Islet of Langerhans (tissue), 1 donor: ENCODE results near the gene MNT.

Experiments
- FAIRE-seq: peaks from one replicate; lab custom pipeline; 2011; peaks lifted over from hg19 to GRCh38; lab: Jason Lieb, UNC

Gene MNT

DNA sequence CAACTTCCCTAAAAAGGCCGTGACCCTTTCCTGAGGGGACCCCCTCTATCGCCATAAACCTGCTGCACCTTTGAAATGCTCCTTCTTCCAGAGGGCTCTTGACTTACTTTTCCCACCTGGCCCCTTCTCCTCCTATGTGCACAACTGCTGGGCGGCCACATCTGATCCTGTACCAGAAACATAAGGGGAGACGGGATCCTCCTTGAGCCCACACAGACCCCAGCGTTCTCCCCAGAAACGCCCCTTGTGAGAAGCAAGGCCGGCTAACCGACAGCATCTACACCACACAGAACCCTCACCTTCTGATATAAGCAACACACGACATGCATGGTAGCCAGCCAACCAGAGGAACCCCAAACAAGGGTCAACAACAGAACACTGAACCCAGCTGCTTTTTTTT, 14.2 kb upstream of the MNT start:
- FAIRE-seq = no peak

DNA sequence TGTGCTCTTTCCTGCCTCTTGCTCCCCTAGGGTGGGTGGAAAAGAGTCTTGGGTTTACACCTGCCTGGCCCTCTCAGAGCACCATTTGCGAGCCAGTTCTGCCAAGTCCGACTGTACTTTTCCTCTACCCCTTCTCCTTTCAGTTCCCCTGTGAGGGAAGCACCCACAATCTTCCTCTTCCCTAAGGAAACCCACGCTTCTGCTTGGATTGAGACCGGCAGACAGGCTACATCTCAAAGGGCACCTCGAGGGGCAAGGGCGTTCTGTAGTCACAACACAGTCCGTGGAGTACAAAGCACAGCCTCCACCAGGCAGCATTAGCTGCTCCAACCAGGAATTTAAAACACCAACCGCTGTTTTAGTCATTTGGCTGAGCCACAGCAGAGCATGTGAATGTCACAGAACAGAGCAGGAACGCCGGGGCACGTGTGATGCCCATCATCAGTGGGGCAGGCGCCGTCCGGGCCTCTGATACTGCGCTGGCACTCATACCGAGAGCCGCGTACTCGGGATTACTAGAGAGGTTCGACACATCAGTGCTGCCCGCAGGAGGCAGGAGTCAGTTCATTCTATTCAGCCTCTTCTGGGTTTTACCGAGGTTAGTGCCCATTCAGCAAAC, 13.7 kb upstream of the MNT start:
- FAIRE-seq = no peak

DNA sequence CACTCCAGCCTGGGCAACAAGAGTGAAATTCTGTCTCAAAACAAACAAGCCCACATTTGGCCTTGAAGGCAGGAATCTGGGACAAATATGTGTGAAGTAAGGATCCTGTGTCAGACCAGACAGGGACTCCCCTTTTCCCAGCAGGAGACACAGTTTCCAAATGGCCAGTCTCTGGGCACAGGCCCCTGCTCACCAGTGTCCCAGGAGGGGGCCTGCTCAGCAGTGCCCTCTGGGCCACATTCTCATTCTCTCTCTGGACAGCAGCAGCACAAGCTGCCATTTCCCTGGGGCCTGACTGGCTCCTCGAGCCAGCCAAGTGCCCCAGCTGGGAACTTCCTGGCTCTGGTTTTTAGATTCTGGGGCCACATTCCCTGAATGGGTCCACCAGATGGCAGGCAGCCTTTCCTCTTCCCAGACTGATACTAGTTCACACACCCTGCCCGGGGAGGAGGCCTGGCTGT, 11.7 kb upstream of the MNT start:
- FAIRE-seq = no peak

DNA sequence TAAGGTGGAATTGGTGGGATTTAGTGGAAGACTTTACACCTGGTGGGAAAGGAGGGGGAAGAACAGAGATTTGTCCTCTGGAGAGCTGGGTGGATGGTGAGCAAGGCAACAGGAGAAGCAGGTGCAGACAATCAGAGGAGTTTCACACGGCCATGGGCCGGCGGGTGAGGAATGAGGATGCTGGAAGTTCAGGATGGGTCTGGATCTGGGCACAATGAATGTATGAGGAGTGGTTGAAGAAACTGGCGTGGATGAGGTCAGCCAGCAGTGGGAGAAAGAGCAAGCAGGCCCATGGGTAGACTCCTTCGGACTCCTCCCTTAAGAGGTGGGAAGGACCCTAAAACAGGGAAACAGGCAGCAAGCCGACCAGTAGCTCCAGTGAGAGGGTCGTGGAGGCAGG, 10.1 kb upstream of the MNT start:
- FAIRE-seq = no peak

DNA sequence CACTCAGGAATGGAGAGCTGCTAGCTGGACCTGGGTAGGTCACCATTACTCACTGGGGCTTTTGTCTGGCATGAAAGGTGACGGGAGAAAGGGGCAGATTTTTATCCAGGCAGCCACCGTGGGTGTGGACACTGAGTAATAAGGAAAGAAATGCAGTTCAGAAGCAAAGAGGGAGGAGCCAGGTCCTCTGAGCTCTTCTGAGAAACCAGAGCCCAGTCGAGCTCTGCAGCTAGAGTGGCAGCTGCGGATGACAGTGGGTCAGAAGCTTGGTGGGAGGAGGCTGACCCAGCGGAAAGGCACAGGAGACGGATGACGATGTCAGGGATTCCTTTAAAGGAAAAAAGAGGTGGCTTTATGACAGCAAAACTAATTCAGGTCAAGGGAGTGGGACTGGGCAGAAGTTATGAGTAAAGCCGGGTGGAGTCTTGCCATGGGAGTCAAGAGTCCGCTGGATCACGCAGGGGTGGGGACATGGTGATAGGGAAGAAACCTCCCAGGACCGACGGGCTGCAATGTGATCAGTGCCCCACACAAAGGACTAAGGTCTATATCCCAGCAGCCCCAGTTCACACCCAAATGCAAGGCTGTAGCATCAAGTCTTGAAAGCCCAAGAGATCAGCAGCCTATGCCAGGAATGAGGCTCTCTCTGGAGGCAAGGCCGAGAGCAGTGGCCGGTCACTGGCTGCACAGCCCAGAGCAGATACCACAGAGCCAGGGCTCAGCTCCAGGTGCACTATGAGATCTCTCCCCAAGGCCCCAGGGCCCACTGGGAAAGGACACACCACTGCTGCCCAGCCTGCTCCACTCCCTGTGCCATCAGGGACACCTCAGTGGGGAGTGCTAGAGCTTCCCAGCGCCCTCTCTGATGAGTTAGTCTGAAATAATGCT, 6.3 kb upstream of the MNT start:
- FAIRE-seq = no peak

DNA sequence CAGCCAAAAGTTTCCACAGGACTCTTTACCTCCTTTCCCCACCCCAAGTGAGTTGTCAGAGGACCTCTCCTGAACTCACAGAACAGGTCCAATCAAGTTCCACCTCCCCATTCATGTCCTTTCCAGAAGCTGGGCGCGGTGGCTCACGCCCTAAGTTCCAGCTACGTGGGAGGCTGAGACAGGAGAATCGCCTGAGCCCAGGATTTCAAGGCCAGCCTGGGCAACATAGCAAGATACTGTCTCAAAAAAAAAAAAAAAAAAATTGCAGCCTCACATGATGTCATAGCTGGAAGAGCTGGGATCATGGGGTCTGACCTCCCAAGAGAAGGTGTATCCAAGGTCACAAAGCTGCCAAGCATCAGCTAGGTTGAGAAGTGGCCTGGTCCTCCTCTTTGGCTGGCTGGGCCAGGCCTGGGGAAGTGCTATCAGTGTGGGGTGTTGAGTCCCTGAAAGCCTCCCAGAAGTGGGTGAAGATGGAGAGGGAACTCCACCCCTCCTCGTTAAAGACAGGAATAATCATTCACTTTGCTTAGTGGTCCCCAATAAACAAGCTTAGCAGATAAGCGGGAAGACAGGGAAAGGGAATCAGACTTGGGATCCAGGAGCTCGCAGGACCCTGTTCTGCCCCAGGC, 5.5 kb upstream of the MNT start:
- FAIRE-seq = no peak

DNA sequence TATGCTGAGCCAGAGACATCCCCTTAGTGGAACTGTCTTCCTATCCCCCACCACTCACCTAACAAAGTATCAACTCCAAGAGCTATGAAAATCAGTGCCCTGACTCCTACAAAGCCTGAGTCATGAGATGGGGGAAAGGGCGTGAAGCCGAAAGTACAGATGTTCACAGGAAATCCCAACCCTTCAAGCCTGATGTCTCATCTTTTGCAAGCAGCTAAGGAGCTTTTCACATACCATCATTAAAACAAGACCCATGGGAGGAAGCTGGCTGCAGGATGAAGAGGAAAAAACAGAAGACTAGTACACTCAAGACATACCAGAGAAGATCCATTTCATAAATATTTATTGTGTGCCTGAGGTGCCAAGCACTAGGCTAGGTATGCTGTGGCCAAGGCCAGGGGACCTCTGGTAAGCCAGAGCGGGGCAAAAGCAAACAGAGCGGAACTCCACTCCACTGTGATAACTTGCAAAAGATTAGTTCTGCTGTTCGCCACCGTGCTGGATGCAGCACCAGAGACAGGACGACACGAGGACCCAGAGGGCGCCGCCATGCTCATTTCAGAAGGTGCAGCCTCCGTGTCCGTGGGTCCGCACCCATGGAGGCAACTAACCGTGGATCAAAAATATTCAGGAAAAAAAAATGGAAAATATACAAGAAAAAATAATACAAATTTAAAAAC, 4.5 kb upstream of the MNT start:
- FAIRE-seq = no peak

DNA sequence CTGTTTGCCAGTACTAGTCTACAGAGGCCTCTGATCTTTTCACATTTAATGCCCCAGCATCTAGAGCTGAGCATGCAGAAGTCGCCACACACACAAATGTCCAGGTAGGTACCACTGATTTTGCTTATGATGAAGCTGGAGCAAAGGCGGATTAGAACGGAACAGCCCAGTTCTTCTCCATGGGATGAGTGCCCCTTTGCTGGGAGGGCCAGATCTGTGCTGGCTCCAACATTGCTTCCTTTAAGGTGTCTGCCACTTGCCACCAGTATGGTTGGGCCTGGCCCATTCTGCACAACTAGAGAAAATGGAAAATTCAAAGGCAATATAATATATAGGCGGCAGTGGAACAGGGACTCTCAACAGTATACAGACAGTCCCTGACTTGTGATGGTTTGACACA, 2.2 kb upstream of the MNT start:
- FAIRE-seq = no peak

DNA sequence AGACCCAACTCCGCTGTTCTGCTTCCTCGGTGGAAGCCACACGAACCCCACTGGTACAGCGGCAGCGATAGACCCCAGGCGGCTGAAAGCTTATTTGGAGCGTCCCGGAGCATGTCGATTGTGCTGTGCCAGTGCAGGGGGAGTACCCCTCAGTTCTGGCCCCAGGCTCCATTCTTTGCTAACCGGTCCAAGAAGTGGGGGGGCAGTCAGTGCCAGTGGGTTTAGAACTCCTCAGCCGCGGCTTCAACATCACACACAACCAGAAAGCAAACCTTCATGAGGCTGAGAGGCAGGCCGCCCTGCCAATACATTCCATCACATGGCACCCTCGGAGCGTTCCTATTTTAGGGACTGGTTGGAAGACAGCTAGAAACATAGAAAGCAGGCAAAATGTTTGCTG, 1.7 kb upstream of the MNT start:
- FAIRE-seq = no peak

DNA sequence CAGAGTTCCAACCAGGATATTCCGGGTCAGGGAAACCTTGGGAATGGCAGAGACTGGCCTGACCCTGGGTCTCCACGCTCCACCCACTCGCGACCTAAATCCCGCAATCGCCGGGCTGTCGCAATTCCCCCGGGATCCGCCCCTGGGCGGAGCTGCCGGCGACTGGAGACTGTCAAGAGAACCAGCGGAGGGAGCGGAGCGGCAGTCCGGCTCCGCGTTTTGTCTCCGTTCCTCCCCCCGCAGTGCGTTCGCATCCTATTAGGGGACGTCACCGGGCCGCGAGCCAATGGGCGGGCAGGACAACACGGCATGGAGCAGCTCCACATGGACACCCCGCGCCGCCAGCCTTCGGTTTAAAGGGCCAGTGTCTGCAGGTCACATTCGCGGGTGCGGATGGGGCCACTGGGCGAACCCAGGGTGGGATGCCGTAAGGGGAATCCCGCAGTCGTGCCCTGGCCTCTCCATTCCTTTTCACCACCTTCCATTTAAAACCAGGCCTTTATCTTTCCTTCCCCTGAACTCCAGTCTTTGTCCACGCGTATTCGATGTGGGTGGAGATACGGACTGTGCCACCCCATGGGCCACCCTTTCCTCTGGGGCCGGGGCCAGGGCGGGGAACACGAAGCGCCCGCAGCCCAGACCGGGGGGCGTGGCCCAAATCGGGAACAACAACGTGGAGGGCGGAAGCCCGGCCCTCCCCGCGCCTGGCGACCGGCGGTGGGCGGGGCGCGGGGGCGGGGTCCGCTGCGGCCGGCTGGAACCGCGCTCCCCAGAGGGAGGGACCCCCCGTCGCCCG, 764 bp upstream of the MNT start:
- FAIRE-seq = peak; percentile 91

DNA sequence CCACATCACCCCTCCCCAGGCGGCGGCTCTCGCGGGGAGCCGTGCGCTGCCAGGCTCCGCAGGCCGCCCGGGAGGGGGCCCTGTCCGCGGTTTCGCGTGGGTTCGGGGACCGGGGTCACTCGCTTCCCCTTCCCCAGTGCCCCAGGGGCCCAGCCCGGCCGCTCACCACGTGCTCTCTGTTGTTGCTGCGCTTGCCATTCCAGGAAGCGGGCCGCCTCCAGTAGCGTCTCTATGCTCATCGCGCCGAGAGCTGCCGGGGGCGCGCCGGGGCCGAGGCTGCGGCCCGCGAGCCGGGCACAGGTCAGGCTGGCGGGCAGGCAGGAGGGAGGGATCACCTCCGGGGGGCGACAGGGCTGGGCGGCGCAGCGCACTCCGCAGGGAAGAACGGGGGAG, 390 bp downstream of the MNT start:
- FAIRE-seq = no peak

DNA sequence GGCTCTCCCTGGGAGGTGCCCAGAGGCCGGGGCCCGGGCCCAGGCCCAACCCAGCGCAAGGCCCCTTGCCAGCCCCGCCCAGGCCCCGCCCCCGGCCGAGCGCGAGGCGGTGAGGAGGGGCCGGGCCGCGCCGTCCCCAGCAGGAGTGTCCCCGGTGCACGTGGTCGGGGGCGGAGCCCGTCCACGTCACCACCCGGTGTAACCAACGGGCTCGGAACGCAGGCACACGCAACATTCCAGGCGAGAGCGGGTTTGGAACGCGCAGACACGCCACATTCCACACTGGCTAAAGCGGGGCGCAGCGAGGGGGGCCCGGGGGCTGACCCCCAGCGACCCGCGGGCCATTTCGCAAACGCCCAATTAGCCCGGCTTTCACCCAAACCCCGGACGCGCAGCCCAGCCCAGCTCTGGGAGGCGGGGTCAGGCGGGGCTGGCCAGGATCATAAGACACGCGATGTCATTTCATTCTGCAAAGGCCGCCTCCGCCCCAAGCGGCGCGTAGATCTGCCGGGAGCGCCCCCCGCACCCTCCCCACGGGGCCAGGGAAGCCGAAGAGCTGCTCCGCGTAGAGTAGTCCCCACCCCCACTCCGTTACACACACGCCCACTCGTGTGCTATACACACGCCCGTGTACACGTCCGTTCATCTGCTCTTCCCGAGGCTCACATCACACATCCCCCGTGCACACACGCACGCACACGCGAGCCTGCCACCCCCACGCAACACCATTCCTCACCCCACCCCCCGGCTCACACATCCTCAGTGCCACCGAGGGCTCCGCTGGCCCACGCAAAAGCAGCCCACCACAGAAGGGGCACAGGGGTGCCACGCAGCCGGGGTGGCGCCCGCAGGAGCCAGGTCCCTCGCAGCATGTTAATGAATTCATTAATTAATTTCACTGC, 1.0 kb downstream of the MNT start:
- FAIRE-seq = no peak

DNA sequence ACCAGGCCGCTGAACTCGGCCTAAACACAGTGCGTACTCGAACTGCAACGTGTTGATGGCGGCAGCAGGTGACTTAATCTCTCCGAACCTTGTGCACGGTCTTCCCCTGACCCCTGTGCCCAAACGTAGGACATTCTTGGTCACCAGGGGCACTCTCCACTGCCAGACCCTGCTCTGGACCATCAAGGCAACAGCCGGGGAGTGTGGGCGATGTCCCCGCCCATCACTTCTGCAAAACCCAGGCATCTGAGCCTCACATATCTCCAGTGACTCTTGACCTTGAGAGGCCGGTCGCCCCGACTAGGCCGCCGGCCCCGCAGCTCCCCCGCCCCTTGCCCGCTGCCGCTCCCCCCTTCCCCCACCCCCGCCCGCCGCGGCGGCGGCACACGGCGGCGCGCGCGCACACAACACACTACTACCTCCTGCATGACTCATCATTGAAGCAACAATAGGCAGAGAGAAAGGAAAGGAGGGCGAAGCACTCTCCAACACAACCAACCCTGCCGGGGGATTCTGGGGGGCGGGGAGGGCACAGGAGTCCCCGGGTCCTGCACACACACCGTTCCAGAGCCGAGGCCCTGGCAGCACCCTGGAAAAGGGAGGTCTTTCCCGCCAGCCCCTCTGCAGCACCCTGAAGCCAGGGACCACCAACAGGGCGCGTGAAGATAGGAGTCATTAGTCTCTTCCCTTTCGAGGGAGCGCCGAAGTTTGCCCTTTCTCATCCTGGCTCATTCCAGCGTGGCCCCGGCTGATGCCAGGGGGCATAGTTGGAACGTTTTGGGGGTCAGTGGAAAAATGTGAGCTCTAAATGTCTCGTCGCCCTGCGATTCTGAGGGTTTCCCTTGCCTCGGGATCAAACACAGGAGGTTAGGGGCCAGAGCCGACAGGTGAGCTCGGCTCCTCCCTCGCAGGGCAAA, 1.9 kb downstream of the MNT start:
- FAIRE-seq = no peak

DNA sequence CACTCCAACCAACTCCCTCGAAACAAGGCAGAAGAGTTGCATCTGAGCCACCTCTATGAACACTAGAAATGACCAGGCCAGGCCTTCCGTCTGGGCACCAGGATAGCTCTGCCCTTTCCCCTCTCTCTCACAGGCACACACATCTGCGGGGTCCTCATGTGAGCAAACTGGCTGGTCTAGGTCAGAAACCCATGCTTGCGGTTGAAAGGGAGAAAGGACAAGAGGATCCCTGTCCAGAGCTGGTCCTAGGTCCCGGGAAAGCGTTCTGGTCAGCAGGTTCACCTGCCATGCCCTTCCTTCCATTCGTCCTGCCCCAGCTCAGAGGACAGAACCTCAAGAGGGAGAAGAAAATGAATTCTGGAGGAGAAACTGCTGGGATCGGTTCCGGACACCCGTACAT, 2.7 kb downstream of the MNT start:
- FAIRE-seq = no peak

DNA sequence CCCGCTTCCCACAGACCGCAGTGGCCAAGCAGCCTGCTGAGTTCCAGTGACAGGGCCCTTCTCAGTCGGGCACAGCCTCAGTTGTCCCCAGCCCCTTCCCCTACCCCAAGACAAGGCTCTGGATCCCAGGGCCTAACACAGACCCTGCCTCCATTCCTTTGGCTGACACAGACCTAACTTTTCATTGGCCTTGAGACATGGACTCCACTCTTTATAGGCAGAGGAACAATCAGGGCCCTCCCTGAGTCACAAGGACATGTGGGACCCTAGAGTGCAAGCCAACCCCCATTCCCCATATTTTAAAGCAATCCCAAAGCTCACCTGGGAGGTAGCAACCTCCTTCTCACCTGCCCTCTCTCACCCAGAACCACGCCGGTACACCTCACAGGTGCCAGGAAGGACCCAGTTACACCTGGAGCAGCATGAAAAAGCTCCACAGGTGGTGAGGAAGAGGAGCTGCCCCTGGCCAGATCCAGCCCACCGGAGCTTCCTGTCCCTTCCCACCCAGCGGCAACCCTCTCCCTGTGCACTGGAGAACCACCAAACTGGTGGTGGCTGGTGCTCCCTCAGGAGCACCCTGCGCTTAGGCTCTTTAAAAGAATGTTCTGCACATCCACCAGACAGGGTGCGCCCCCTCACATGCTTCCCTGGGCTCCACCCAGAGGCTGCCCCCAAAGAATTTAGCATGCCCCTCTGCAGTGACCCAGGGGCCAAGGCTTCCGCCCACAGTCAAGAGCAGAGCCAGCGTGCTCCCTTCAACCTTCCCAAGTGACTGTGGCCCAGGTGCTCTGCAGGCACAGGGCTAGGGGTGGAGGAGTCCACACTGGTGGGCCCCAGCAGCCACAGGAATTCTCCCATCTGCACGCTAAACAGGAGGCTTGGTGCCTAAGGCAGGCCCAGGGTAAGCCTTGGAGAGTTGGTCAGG, 3.4 kb downstream of the MNT start:
- no peak for FAIRE-seq

DNA sequence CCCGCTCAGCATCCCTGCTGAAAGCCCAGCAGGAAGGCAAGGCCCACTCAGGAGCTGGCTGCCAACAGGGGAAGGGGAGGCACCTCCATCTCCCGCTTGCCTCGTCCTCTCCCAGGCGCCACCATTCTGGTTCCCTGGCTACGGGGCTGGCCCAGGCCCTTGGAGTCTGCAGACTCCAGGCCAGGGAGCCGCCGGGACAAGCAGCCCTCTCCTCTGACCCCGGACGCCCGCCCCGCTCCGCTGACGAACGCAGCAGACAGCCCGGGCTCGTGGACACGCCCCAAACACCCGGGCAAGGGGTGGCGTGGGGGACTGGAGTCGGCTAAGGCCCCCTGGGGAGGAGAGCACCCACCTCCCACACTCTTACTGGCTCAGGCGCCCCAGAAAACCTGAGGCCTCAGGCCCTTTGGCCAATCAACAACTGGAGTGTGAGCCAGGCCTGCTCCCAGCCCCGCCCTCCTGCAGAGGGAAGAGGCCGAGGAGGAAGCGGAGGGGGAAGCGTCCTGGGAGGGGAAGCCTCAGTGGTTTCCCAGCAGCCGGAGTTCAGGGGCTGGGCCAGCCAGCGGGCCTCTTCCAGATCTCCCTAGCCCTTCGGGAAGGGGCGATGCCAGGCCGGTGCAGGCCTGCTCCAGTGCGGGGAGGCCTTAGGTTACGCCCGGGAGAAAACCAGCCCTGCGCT, 4.2 kb downstream of the MNT start:
- FAIRE-seq = peak; percentile 24

DNA sequence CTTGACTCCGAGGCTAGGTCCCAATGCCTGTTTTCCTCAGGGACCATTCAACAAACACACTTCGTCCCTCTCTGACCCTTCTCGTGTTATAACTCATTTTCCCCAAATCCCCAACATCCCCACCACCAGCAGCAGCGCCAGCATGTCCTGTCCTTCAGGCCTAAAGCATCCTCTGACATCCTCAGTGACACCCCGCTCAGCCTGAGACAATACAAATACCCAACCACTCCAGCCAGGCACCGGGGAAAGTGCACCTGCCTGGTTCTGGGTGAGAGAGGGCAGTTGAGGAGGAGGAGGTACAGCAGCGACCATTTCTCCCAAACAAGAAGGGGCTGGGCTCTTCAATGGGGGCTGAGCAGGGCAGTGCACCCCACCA, 4.7 kb downstream of the MNT start:
- no peak for FAIRE-seq
